Gastrocnemius medialis (tissue), 4 donors: Measurements from ENCODE around the gene CDNF.

ENCODE experiments used
- CTCF ChIP-seq, 5 experiments: fragments of 450-650 bp in 3 of 5; fragments of 200-600 bp in 2 of 5; sonication (generic) in 2 of 5; IDR thresholded peaks in 4 of 5; conservative IDR thresholded peaks in 1 of 5; 1 replicate in 4 of 5; 2 replicates in 1 of 5; pipeline ENCODE4 v1.5.1; 2016 to 2019; ENCODE audit warnings: antibody characterized with exemption in 5 of 5, mild to moderate bottlenecking in 3 of 5, moderate library complexity in 3 of 5
- POLR2A ChIP-seq, 2 donors: fragments of 450-650 bp; IDR thresholded peaks; one replicate each; pipeline ENCODE4 v1.6.1; 2017; ENCODE audit warnings: antibody characterized with exemption in 2 of 2, mild to moderate bottlenecking in 2 of 2, moderate library complexity in 2 of 2

GRCh38 chr10:14787938-14788337, 49.9 kb downstream of the CDNF start:
- TF ChIP-seq POLR2A (IDR thresholded peaks at IDR 0.05) = no peak
- no peak for TF ChIP-seq CTCF (IDR thresholded peaks at IDR 0.05 in 4 of 5, conservative IDR thresholded peaks at IDR 0.05 in 1 of 5)
